Measurements from ENCODE around the gene IL17REL. TPM values are rescaled to one million over a fixed set of nuclear protein-coding genes. Genes with fewer than 3 reads are reported as not detected.

IL17REL gene
- total RNA-seq, 1 experiment from 2014 or later, result not detected

DNA sequence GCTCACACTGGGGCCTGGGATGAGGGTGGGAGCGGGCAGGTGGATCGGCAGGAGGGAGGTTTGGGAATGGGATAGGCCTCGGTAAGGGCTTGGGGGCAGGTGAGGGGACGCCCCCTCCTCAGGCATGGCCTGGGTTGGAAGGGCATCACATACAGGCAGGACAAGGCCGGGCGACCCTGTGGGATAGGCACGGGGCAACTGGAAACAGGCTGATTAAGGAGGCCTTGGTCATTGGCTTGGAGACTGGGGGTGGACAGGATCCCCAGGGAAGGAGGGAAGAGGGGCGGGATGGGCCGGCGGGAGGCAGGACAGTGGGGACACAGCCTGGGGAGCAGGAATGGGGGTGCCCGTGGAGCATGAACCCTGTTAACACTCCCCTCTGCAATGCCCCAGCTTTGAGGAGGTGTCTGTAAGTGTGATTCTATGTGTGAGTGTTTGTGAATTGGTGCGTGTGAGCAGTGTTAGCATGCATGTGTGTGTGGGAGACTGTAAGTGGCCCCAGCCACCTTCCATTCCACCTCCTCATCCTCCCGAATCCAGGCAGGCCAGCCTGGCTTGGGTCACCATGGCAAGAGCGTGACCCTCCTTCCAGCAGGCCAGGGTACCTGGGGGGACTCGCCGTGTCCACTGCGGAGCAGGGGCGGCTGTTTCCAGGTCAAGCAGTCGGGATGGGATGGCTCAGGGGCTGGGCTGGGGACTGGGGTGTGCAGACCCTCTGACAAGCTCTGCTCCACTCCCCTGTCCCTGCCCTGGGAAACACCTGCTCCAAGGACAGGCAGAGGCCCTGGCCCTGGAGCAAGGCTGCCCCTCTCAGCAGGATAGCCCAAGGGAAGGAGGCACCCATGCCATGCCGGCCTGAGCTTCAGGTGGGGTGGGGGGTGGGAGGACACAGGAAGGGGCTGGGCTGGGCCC lies 55.4 kb downstream of the IL17REL start:
- no peak for DNase-seq (ENCODE audit: low spot score)

DNA sequence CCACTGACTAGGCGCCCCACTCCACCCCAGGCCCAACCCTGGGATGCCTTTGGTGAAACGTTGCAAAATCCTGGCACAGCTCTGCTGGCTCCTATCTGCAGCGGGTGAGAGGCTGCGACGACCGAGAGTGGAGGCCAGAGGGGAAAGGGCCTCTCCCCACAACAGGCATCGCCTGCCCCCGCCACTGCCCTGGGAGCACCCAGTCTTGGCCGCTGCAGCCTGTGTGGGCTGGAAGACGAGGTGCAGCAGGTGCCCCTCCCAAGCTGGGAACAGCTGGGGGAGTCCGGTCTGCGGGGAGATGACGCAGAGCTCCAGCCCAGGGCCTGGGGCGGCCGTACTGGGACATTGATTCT lies 56.2 kb downstream of the IL17REL start:
- no peak for DNase-seq (ENCODE audit: low spot score)

DNA sequence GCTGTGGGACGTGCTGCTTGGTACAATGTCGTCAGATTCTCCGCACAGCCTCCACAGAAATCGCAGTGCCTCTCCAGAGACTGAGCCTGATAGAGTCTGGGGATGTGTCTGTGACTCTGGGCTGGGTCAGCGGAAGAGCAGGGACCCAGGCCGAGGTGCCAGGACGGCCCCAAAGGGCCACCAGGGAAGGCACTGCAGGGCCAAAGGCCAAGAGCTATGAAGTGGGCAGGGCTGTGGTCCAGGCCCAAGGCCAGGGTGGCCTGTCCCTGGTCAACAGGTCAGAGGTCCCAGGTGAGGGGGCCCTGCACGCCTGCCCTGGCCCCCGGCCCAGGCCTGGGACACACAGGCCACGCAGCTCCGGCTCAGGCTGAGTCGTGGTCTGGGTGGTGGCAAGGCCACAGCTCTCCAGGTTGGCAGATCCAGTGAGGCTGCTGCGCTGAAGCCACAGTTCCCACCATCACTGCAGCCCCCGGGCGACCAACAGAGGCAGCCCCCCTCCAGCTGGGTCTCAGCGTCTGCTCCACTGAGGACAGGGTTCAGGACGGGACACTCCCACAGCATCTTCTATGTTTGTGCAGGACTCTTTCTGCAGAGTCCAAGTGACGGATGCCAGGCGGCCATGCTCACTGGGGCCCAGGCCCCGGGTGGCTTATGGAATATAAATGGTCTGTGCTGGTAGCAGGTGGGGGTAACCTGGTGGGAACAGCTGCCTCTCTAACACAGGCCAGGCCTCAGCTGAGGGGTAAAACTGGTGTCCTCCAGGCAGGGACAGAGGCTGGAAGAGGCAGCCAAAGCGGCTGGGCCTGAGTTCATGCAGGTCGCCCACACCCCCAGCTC lies 56.8 kb downstream of the IL17REL start:
- DNase-seq (ENCODE audit: low spot score), result no peak

- no peak for DNase-seq (ENCODE audit: low spot score)
Observed at GRCh38 chr22:49954991-49955580, 57.5 kb downstream of the IL17REL start.

DNA sequence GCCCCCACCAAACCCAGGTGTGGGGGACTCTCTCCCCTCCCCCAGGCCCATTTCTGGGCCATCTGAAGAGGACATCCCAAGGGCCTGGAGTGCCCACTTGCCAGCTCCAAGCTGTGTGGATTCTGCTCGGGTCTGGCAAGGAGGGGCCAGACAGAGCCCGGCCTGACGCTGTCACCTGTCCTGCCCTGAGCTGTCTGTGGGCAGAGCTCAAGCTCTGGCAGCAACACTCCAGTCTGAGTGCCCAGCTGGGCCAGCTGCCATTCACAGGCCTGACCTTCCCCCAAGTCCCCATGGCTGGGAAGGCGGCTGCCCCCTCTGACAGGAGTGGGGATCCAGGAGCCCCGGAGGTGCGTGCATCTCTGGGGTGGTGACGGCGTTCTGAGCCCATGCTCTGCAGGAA lies 58.2 kb downstream of the IL17REL start:
- no peak for DNase-seq (ENCODE audit: low spot score)

GRCh38 chr22:49953680-49954344 lies 58.8 kb downstream of the IL17REL start:
- no peak for DNase-seq (ENCODE audit: low spot score)

DNA sequence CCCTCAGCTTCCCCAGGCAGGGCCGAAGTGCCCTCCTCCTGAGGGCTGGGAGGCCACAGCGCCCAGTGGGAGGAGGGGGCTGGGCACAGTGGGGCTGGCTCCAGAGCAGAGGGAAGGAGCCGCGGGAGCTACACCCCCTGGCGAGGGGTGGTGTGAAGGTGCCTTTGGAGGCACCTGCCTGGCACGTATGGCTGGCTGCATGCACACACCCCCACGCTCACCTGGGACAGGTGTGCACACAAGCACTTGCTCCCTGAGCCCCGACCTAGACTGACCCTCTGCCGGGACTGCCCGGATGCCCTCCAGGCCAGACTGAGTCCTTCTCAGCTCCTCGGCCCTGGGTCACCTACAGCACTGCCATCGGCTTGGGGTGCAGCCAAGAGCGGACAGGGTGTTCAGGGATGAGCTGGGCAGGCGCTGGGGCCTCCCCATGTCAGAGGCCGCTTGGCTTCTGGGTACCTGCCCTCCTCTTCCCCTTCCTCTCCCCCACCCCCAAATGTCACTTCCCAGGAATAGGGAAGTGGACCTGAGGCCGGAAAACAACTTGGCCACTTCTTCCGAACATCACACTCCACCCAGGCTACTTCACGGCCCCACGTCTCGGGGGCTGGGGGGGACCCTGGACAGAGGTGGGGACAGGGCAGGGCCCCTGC lies 59.4 kb downstream of the IL17REL start:
- DNase-seq (ENCODE audit: low spot score), result no peak

- no peak for DNase-seq (ENCODE audit: low spot score)
Observed at GRCh38 chr22:49951986-49952896, 60.3 kb downstream of the IL17REL start.

GRCh38 chr22:49951678-49951985 lies 60.9 kb downstream of the IL17REL start:
- no peak for DNase-seq (ENCODE audit: low spot score)

- no peak for DNase-seq (ENCODE audit: low spot score)
Observed at GRCh38 chr22:49951000-49951677, 61.4 kb downstream of the IL17REL start.

GRCh38 chr22:49950396-49950994 lies 62.1 kb downstream of the IL17REL start:
- DNase-seq (ENCODE audit: low spot score), result no peak

DNA sequence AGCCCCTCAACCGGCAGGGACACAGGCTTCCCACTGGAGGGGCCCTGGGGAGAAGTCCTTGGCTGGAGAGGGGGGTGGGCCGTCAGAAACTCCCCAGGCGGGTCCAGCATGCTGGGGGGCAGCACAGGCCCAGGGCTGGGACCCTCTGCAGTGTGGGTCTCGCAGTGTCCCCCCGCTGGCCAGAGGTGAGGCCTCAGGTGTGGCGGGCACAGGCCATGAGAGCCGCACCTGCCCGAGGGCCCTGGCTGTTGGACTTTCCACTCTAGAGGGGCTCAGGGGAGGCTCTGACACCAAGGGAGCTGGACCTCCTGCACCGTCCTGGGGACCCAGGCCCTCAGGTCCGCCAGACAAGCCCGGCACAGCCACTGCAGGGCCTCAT lies 62.7 kb downstream of the IL17REL start:
- DNase-seq (ENCODE audit: low spot score), result no peak

DNA sequence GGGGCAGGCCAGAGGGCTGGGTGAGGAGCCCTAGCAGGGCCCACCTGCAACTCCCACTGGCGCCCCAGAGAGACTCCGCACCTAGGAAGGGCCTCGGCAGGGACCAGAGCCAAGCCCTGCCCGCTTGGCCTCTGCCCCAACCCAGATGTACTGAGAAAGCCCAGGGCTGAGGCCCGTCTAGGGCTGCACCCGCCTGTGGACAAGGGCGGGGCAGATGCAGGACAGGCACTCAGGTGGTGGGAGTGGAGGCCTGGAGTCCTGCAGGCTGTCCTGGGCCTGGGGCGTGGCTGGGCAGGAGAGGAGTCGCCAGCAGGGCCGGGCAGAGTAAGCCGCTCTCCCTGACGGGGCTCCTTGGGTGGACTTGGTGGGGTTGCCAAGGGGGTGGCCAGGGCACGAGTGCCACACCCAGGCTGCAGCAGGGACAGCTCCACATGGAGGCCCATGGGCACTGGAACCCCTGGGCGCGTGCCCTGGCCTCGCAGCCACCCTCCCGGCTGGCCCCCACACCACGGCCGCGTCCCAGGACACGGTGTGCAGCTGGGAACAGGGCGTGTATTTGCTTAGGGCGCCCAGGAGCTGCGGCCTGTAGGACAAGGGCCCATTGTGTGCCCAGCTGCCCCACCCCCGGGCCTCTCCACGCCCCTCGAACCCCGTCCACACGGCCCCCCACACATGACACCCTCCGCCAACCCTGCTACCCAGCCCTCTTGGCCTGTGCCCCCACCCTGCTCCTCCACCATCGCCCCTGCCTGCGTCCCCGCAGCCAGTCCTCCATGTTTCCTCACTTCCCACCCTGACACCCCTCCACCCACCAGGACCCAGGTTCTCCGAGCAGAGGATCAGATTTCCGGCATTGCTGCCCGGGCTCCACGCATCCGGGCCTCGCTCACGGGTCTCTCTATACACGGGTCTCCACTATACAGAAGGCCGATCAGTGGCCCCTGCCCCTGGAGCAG lies 63.3 kb downstream of the IL17REL start:
- DNase-seq (ENCODE audit: low spot score), result no peak

GRCh38 chr22:49948116-49948957 lies 64.2 kb downstream of the IL17REL start:
- DNase-seq (ENCODE audit: low spot score), result no peak

GRCh38 chr22:49947296-49947622 lies 65.3 kb downstream of the IL17REL start:
- DNase-seq (ENCODE audit: low spot score), result no peak

GRCh38 chr22:49946612-49947295 lies 65.8 kb downstream of the IL17REL start:
- DNase-seq (ENCODE audit: low spot score), result no peak
